Mesothelial cell of epicardium (in vitro differentiated cells): Measurements from ENCODE around the gene USP36. TPM values are rescaled to one million over a fixed set of nuclear protein-coding genes. Genes with fewer than 3 reads are reported as not detected.

ENCODE experiments used
- DNase-seq, 2 experiments: peaks; one replicate each; pipeline ENCODE4 v3.0.0; 2021; ENCODE audit warnings: low spot score in 2 of 2; ENCODE audit not compliant: unreplicated experiment in 2 of 2
- H3K27ac Mint-ChIP-seq: 2 replicates; pipeline ENCODE4 v1.8.0; 2021; ENCODE audit warnings: mixed read lengths
- H3K27me3 Mint-ChIP-seq: 2 replicates; pipeline ENCODE4 v1.8.0; 2021; ENCODE audit warnings: low read depth, mixed read lengths
- H3K36me3 Mint-ChIP-seq: 2 replicates; pipeline ENCODE4 v1.8.0; 2021; ENCODE audit warnings: mixed read lengths
- H3K4me1 Mint-ChIP-seq: 2 replicates; pipeline ENCODE4 v1.8.0; 2021; ENCODE audit warnings: mixed read lengths
- H3K4me3 Mint-ChIP-seq: 2 replicates; pipeline ENCODE4 v1.8.0; 2021; ENCODE audit warnings: mild to moderate bottlenecking, moderate library complexity, mixed read lengths
- H3K9me3 Mint-ChIP-seq: 2 replicates; pipeline ENCODE4 v1.8.0; 2021; ENCODE audit warnings: mixed read lengths
- CTCF ChIP-seq: fragments of 200-600 bp; sonication (generic); IDR thresholded peaks from one replicate; pipeline ENCODE4 v1.5.0; 2021; ENCODE audit warnings: antibody characterized with exemption; ENCODE audit not compliant: unreplicated experiment
- total RNA-seq: library from RNA; stranded (reverse); gene quantifications from 3 replicates; pipeline ENCODE4 v1.2.1, GENCODE V29; 2021

Gene USP36
- total RNA-seq, 1 donor from 2014 or later = 62.0 TPM

GRCh38 chr17:78798695-78799559, 41.7 kb downstream of the USP36 start:
- H3K36me3 Mint-ChIP-seq = peaks cover 48% of the 10 kb centered on the region
- H3K27ac Mint-ChIP-seq = no peak overlapping the region
- H3K4me3 Mint-ChIP-seq = no peak overlapping the region

GRCh38 chr17:78797691-78798585, 42.7 kb downstream of the USP36 start:
- TF ChIP-seq CTCF = no peak
- Mint-ChIP-seq H3K27ac (no peak overlapping the region), H3K4me1 (peaks cover 8% of the 10 kb centered on the region), H3K9me3 (no peaks in the 10 kb centered on the region), H3K27me3 (no peaks in the 10 kb centered on the region), H3K36me3 (peaks cover 42% of the 10 kb centered on the region), H3K4me3 (no peak overlapping the region)
- DNase-seq = no peak

More at GRCh38 chr17:78798695-78799559, 41.7 kb downstream of the USP36 start:
- Mint-ChIP-seq H3K27me3 (no peaks in the 10 kb centered on the region), H3K4me1 (peaks cover 8% of the 10 kb centered on the region), H3K9me3 (no peaks in the 10 kb centered on the region)
- DNase-seq = no peak
- TF ChIP-seq CTCF = peak; percentile 30

- no peaks in the 10 kb centered on the region for H3K27me3 Mint-ChIP-seq
- H3K4me1 Mint-ChIP-seq = peaks cover 8% of the 10 kb centered on the region
- H3K9me3 Mint-ChIP-seq = no peaks in the 10 kb centered on the region
- no peak overlapping the region for H3K27ac Mint-ChIP-seq
- no peak for TF ChIP-seq CTCF
- no peak overlapping the region for H3K4me3 Mint-ChIP-seq
- DNase-seq = no peak
- peaks cover 36% of the 10 kb centered on the region for H3K36me3 Mint-ChIP-seq
Observed at GRCh38 chr17:78797213-78797612, 43.4 kb downstream of the USP36 start.

GRCh38 chr17:78796517-78796900, 44.1 kb downstream of the USP36 start:
- Mint-ChIP-seq H3K4me1 (peaks cover 11% of the 10 kb centered on the region), H3K27ac (no peak overlapping the region), H3K36me3 (peaks cover 35% of the 10 kb centered on the region), H3K4me3 (no peak overlapping the region), H3K27me3 (no peaks in the 10 kb centered on the region), H3K9me3 (no peaks in the 10 kb centered on the region)
- no peak for TF ChIP-seq CTCF
- no peak for DNase-seq

- Mint-ChIP-seq H3K9me3 (no peaks in the 10 kb centered on the region), H3K4me1 (peaks cover 10% of the 10 kb centered on the region)
Observed at GRCh38 chr17:78795861-78796516, 44.6 kb downstream of the USP36 start.

More at GRCh38 chr17:78795861-78796516, 44.6 kb downstream of the USP36 start:
- Mint-ChIP-seq H3K4me3 (no peak overlapping the region), H3K27me3 (no peaks in the 10 kb centered on the region), H3K27ac (no peak overlapping the region), H3K36me3 (peaks cover 35% of the 10 kb centered on the region)
- DNase-seq = no peak
- no peak for TF ChIP-seq CTCF
